ENCODE measurements around the gene NPPC. TPM values are rescaled to one million over a fixed set of nuclear protein-coding genes. Genes with fewer than 3 reads are reported as not detected.
"Not testable (repeated sequence)": the region's sequence is repeated elsewhere in the genome, so short reads cannot be mapped to it uniquely, and the experiment has no call there.

Gene NPPC
- total and polyA plus RNA-seq, 7 experiments from 2014 or later: 0.58 TPM; not detected in 6

DNA sequence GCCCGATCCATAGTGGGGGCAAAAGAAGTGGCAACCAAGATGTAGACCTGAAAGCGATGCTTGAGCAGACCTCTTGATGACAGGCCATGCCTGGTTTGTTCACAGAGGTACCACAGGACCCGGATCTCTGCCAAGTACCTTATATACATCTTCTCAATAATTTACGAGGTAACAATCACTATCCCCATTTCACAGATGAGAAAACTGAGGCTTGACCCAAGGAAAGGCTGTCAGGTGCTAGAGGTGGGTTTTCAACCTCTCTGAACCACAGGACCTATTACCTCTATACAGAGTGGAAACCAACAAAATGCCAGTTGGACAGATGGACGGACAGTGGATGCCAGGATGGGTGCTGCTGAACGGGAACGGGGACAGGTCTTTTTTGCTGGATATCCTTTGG is 21.5 kb upstream of the NPPC start:
- DNase-seq (no peak), ATAC-seq (no peak)
- Histone ChIP-seq H3K9me3 (ENCODE audit: control insufficient read depth in 2 of 3, low read length in 3 of 3) (no peaks in the 10 kb centered on the region), H3K27ac (ENCODE audit: low read depth, low read length) (no peak overlapping the region), H3K36me3 (ENCODE audit: control insufficient read depth in 2 of 3, insufficient read depth in 3 of 3, low read length in 3 of 3) (no peaks in the 10 kb centered on the region), H3K4me3 (ENCODE audit: low read length) (no peak overlapping the region), H3K27me3 (ENCODE audit: control insufficient read depth in 2 of 2, insufficient read depth in 2 of 2, low read length in 2 of 2) (no peaks in the 10 kb centered on the region), H3K4me1 (ENCODE audit: control insufficient read depth in 2 of 2, insufficient read depth in 2 of 2, low read length in 2 of 2) (no peaks in the 10 kb centered on the region)
- intact Hi-C loops (cut with micrococcal nuclease): no loop called here
- Mint-ChIP-seq H3K27me3 (peaks cover 0 to 17% (median 5%) of the 10 kb centered on the region in 5 donors), H3K4me3 (no peak overlapping the region), H3K4me1 (no peaks in the 10 kb centered on the region), H3K9me3 (peaks cover 0 to 4% (median 0%) of the 10 kb centered on the region in 11 donors), H3K36me3 (peaks cover 0 to 3% (median 0%) of the 10 kb centered on the region in 5 donors), H3K27ac (no peak overlapping the region)
- CTCF ChIA-PET: interaction anchor here (0.7 kb wide), 1 partner anchor 11 kb away, joined by 4 read pairs; no protein-coding TSS in a partner anchor
- POLR2A ChIA-PET: no interaction called here

GRCh38 chr2:231947112-231947511 is 20.9 kb upstream of the NPPC start:
- H3K27ac ChIP-seq (ENCODE audit: low read depth, low read length); ATAC-seq; intact Hi-C loops (cut with micrococcal nuclease); H3K36me3 ChIP-seq (ENCODE audit: control insufficient read depth in 2 of 3, insufficient read depth in 3 of 3, low read length in 3 of 3); POLR2A ChIA-PET; H3K9me3 ChIP-seq (ENCODE audit: control insufficient read depth in 2 of 3, low read length in 3 of 3); H3K36me3 Mint-ChIP-seq; H3K4me3 ChIP-seq (ENCODE audit: low read length); DNase-seq; H3K27me3 ChIP-seq (ENCODE audit: control insufficient read depth in 2 of 2, insufficient read depth in 2 of 2, low read length in 2 of 2); H3K27ac Mint-ChIP-seq; H3K9me3 Mint-ChIP-seq; H3K4me3 Mint-ChIP-seq; H3K4me1 Mint-ChIP-seq; H3K4me1 ChIP-seq (ENCODE audit: control insufficient read depth in 2 of 2, insufficient read depth in 2 of 2, low read length in 2 of 2); CTCF ChIA-PET: not testable (repeated sequence)
- peaks cover 0 to 17% (median 5%) of the 10 kb centered on the region in 5 donors for H3K27me3 Mint-ChIP-seq

GRCh38 chr2:231946241-231946814 is 20.1 kb upstream of the NPPC start:
- ATAC-seq: no peak
- POLR2A ChIA-PET: no interaction called here
- peaks cover 0 to 2% (median 0%) of the 10 kb centered on the region in 11 donors for H3K9me3 Mint-ChIP-seq
- Histone ChIP-seq H3K27ac (ENCODE audit: low read depth, low read length) (no peak overlapping the region), H3K4me3 (ENCODE audit: low read length) (no peak overlapping the region), H3K36me3 (ENCODE audit: control insufficient read depth in 2 of 3, insufficient read depth in 3 of 3, low read length in 3 of 3) (no peaks in the 10 kb centered on the region), H3K4me1 (ENCODE audit: control insufficient read depth in 2 of 2, insufficient read depth in 2 of 2, low read length in 2 of 2) (no peaks in the 10 kb centered on the region), H3K9me3 (ENCODE audit: control insufficient read depth in 2 of 3, low read length in 3 of 3) (no peaks in the 10 kb centered on the region), H3K27me3 (ENCODE audit: control insufficient read depth in 2 of 2, insufficient read depth in 2 of 2, low read length in 2 of 2) (no peaks in the 10 kb centered on the region)
- no peak overlapping the region for H3K4me3 Mint-ChIP-seq
- H3K27ac Mint-ChIP-seq: no peak overlapping the region
- no peak for DNase-seq
- H3K27me3 Mint-ChIP-seq: peaks cover 0 to 16% (median 5%) of the 10 kb centered on the region in 5 donors
- H3K36me3 Mint-ChIP-seq: peaks cover 0 to 3% (median 0%) of the 10 kb centered on the region in 5 donors
- H3K4me1 Mint-ChIP-seq: no peaks in the 10 kb centered on the region
- intact Hi-C loops (cut with micrococcal nuclease): no loop called here
- CTCF ChIA-PET: no interaction called here

DNA sequence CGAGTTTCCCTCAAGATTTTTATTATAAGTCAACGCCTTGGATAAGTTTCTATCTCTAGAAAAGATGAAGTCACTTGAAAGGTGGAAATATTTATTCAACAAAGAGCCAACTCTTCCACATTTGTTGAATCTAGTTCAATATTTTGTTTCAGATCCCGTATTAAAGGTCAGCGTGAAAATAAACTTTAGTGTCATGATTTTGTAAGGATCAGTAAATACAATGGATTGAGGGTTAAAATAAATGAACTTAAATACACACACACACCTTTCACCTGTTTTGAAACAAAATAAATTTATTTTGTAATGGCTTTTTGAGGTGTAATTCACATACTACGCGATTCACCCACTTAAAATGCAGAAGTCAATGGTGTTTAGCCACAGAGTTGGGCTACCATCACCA is 16.0 kb upstream of the NPPC start:
- no peaks in the 10 kb centered on the region for H3K9me3 ChIP-seq (ENCODE audit: control insufficient read depth in 2 of 3, low read length in 3 of 3)
- DNase-seq: no peak
- H3K27ac ChIP-seq (ENCODE audit: low read depth, low read length): no peak overlapping the region
- intact Hi-C loops (cut with micrococcal nuclease): no loop called here
- H3K4me1 Mint-ChIP-seq: no peaks in the 10 kb centered on the region
- no peak overlapping the region for H3K27ac Mint-ChIP-seq
- no peaks in the 10 kb centered on the region for H3K36me3 Mint-ChIP-seq
- H3K9me3 Mint-ChIP-seq: no peaks in the 10 kb centered on the region
- H3K36me3 ChIP-seq (ENCODE audit: control insufficient read depth in 2 of 3, insufficient read depth in 3 of 3, low read length in 3 of 3): no peaks in the 10 kb centered on the region
- H3K4me1 ChIP-seq (ENCODE audit: control insufficient read depth in 2 of 2, insufficient read depth in 2 of 2, low read length in 2 of 2): no peaks in the 10 kb centered on the region
- peaks cover 0 to 19% (median 4%) of the 10 kb centered on the region in 5 donors for H3K27me3 Mint-ChIP-seq
- POLR2A ChIA-PET: no interaction called here
- no peak overlapping the region for H3K4me3 ChIP-seq (ENCODE audit: low read length)
- no peak overlapping the region for H3K4me3 Mint-ChIP-seq
- H3K27me3 ChIP-seq (ENCODE audit: control insufficient read depth in 2 of 2, insufficient read depth in 2 of 2, low read length in 2 of 2): no peaks in the 10 kb centered on the region
- CTCF ChIA-PET: no interaction called here
- ATAC-seq: no peak

- CTCF ChIA-PET: interaction anchor here (0.6 kb wide), 1 partner anchor 62 kb away, joined by 3 read pairs; no protein-coding TSS in a partner anchor
- H3K4me1 ChIP-seq (ENCODE audit: control insufficient read depth in 2 of 2, insufficient read depth in 2 of 2, low read length in 2 of 2): no peaks in the 10 kb centered on the region
- H3K9me3 ChIP-seq (ENCODE audit: control insufficient read depth in 2 of 3, low read length in 3 of 3): no peaks in the 10 kb centered on the region
- intact Hi-C loops (cut with micrococcal nuclease): no loop called here
- POLR2A ChIA-PET: no interaction called here
- no peaks in the 10 kb centered on the region for H3K4me1 Mint-ChIP-seq
- H3K27me3 ChIP-seq (ENCODE audit: control insufficient read depth in 2 of 2, insufficient read depth in 2 of 2, low read length in 2 of 2): no peaks in the 10 kb centered on the region
- no peaks in the 10 kb centered on the region for H3K36me3 Mint-ChIP-seq
- H3K4me3 ChIP-seq (ENCODE audit: low read length): no peak overlapping the region
- H3K9me3 Mint-ChIP-seq: no peaks in the 10 kb centered on the region
- no peaks in the 10 kb centered on the region for H3K36me3 ChIP-seq (ENCODE audit: control insufficient read depth in 2 of 3, insufficient read depth in 3 of 3, low read length in 3 of 3)
- no peak overlapping the region for H3K4me3 Mint-ChIP-seq
- no peak overlapping the region for H3K27ac Mint-ChIP-seq
- ATAC-seq: no peak
- DNase-seq: no peak
- H3K27ac ChIP-seq (ENCODE audit: low read depth, low read length): no peak overlapping the region
- H3K27me3 Mint-ChIP-seq: peaks cover 0 to 19% (median 4%) of the 10 kb centered on the region in 5 donors
These were observed 15.5 kb upstream of the NPPC start for GRCh38 chr2:231941673-231942072.

- Mint-ChIP-seq H3K9me3 (no peaks in the 10 kb centered on the region), H3K36me3 (no peaks in the 10 kb centered on the region), H3K4me1 (no peaks in the 10 kb centered on the region), H3K4me3 (no peak overlapping the region), H3K27me3 (peaks cover 0 to 19% (median 4%) of the 10 kb centered on the region in 5 donors), H3K27ac (no peak overlapping the region)
- DNase-seq (no peak), ATAC-seq (no peak)
- ChIA-PET POLR2A (no interaction called here), CTCF (no interaction called here)
- Histone ChIP-seq H3K27ac (ENCODE audit: low read depth, low read length) (no peak overlapping the region), H3K4me1 (ENCODE audit: control insufficient read depth in 2 of 2, insufficient read depth in 2 of 2, low read length in 2 of 2) (no peaks in the 10 kb centered on the region), H3K4me3 (ENCODE audit: low read length) (no peak overlapping the region), H3K36me3 (ENCODE audit: control insufficient read depth in 2 of 3, insufficient read depth in 3 of 3, low read length in 3 of 3) (no peaks in the 10 kb centered on the region), H3K9me3 (ENCODE audit: control insufficient read depth in 2 of 3, low read length in 3 of 3) (no peaks in the 10 kb centered on the region), H3K27me3 (ENCODE audit: control insufficient read depth in 2 of 2, insufficient read depth in 2 of 2, low read length in 2 of 2) (no peaks in the 10 kb centered on the region)
- intact Hi-C loops (cut with micrococcal nuclease): no loop called here
These were observed 14.6 kb upstream of the NPPC start for GRCh38 chr2:231940795-231941194.

DNA sequence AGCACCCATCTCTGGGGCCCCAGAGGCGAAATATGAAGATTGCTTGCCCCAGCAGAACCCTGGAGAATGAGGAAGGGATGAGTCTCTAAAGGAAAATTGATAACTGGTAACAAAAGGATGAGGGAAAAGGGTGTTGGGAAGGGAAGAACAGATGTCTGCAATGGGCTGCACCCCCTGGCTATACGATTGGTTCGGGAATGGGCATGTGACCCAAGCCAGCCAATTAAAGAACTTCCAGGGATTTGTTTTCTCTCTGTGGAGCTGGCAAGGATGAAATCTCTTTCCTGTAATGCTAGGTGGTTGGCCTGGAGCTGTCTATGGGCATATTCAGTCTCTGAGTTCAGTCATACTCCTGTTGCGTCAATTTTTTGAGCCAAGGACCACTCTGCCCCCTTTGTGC is 12.8 kb upstream of the NPPC start:
- no peak overlapping the region for H3K27ac ChIP-seq (ENCODE audit: low read depth, low read length)
- no peaks in the 10 kb centered on the region for H3K27me3 ChIP-seq (ENCODE audit: control insufficient read depth in 2 of 2, insufficient read depth in 2 of 2, low read length in 2 of 2)
- intact Hi-C loops (cut with micrococcal nuclease): no loop called here
- H3K4me1 ChIP-seq (ENCODE audit: control insufficient read depth in 2 of 2, insufficient read depth in 2 of 2, low read length in 2 of 2): no peaks in the 10 kb centered on the region
- H3K36me3 Mint-ChIP-seq: no peaks in the 10 kb centered on the region
- DNase-seq (no peak), ATAC-seq (no peak)
- no peaks in the 10 kb centered on the region for H3K36me3 ChIP-seq (ENCODE audit: control insufficient read depth in 2 of 3, insufficient read depth in 3 of 3, low read length in 3 of 3)
- no peak overlapping the region for H3K27ac Mint-ChIP-seq
- H3K9me3 Mint-ChIP-seq: no peaks in the 10 kb centered on the region
- no peaks in the 10 kb centered on the region for H3K9me3 ChIP-seq (ENCODE audit: control insufficient read depth in 2 of 3, low read length in 3 of 3)
- H3K4me1 Mint-ChIP-seq: no peaks in the 10 kb centered on the region
- no peak overlapping the region for H3K4me3 ChIP-seq (ENCODE audit: low read length)
- ChIA-PET CTCF (no interaction called here), POLR2A (no interaction called here)
- no peak overlapping the region for H3K4me3 Mint-ChIP-seq
- H3K27me3 Mint-ChIP-seq: peaks cover 0 to 13% (median 4%) of the 10 kb centered on the region in 5 donors

All from naive thymus-derived CD4-positive, alpha-beta T cell (primary cell).